ENCODE measurements around the gene PKIG. TPM values are rescaled to one million over a fixed set of nuclear protein-coding genes. Genes with fewer than 3 reads are reported as not detected.
A peak's percentile ranks its signal among the peaks of the same experiment; 100 is the strongest.

The PKIG gene
- total RNA-seq, 1 experiment from 2014 or later, result 19.2 TPM

- BruUV-seq (replicated peaks), result no TSS peak
- Mint-ChIP-seq H3K36me3 (ENCODE audit: insufficient read depth, unreplicated experiment) (no peaks in the 10 kb centered on the region), H3K4me3 (ENCODE audit: unreplicated experiment) (no peak overlapping the region), H3K27me3 (ENCODE audit: insufficient read depth, unreplicated experiment) (no peaks in the 10 kb centered on the region), H3K27ac (ENCODE audit: low read depth, unreplicated experiment) (peak overlapping the region; percentile 81), H3K4me1 (ENCODE audit: insufficient read depth, unreplicated experiment) (peaks cover 22% of the 10 kb centered on the region), H3K9me3 (ENCODE audit: unreplicated experiment) (no peaks in the 10 kb centered on the region)
- ChIA-PET CTCF (interaction anchor here (0.5 to 3.2 kb wide), 7 partner anchors 10 to 85 kb away, joined by 3 to 14 read pairs (median 4); no protein-coding TSS in a partner anchor), POLR2A (interaction anchor here (1.0 to 3.7 kb wide), 4 partner anchors 11 to 58 kb away, joined by 3 to 26 read pairs (median 8); no protein-coding TSS in a partner anchor)
- no peak for DNase-seq (ENCODE audit: unreplicated experiment)
- no peak for TF ChIP-seq CTCF (IDR thresholded peaks at IDR 0.05; ENCODE audit: unreplicated experiment)
- intact Hi-C loops (cut with micrococcal nuclease), result no loop called here
Measured at GRCh38 chr20:44552050-44552449, 30.3 kb upstream of the PKIG start.

DNA sequence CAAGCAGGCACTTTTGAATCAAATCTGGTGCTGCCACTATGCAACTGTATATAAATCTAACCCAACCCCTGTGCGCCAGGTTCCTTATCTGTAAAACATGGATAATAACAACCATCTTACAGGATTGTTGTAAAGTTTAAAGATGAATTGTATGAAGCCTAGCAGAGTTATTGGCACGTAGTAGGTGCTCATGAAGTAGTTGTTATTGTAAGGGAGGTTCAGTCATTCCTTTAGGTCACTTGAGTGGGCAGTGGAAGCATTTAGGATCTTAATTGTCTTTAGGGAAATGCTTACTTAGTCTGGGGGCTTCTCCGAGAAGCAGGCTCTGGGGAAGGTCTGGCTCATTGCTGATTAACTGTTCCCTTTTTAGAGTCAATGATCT is 29.8 kb upstream of the PKIG start:
- Mint-ChIP-seq H3K27me3 (ENCODE audit: insufficient read depth, unreplicated experiment) (no peaks in the 10 kb centered on the region), H3K4me1 (ENCODE audit: insufficient read depth, unreplicated experiment) (peaks cover 22% of the 10 kb centered on the region), H3K27ac (ENCODE audit: low read depth, unreplicated experiment) (peak overlapping the region; percentile 81), H3K9me3 (ENCODE audit: unreplicated experiment) (no peaks in the 10 kb centered on the region), H3K36me3 (ENCODE audit: insufficient read depth, unreplicated experiment) (no peaks in the 10 kb centered on the region), H3K4me3 (ENCODE audit: unreplicated experiment) (no peak overlapping the region)
- CTCF ChIA-PET, result interaction anchor here (0.5 to 3.2 kb wide), 6 partner anchors 14 to 85 kb away, joined by 3 to 14 read pairs (median 4); no protein-coding TSS in a partner anchor
- POLR2A ChIA-PET, result interaction anchor here (0.8 to 5.9 kb wide), 8 partner anchors 11 to 57 kb away, joined by 3 to 30 read pairs (median 8); partner anchors contain the start of gene SERINC3
- no peak for TF ChIP-seq CTCF (IDR thresholded peaks at IDR 0.05; ENCODE audit: unreplicated experiment)
- DNase-seq (ENCODE audit: unreplicated experiment), result no peak
- BruUV-seq (replicated peaks), result no TSS peak
- intact Hi-C loops (cut with micrococcal nuclease), result no loop called here

DNA sequence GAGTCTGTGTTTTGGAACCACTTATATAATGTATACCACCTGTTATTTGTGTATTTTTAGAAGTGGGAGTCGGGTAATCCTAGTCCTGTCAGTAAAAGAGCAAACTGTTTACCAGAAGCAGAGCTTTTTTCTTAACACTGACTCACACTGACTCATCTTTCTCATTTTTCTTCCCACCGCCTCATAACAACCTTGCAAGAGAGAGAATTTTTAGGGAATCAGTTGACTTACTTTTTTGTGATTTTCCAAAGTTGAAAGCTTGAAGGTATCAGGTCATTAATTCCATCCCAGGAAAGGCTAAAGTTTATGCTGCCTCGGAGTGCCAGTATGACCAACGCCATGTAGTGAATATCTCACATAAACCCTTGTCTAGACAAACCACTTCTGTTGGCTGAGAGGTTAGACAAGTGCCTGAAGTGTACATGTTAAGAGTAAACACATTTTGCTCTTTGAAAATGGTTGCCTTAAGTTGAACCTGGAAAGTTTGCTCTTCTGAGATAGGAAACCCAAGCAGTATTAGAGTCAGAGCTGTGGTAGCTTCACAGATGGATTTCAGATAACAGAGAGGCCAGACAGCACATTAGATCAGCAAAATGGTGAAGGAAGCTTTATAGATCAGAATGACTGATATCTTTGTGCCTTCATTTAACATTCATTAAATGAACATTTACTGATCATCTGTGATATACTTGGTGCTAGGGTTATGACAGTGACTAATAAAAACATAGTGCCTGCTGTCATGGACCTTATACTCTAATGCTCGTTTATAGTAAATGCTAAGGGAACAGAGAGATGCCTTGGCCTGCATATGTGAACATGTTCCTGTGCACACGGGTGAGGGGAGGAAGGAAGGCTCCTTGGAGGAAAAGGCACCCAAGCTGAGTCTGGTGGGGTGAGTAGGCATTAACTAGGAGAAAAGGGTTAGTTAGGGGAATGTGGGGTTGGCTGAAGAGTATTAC is 29.1 kb upstream of the PKIG start:
- H3K27ac Mint-ChIP-seq (ENCODE audit: low read depth, unreplicated experiment), result peak overlapping the region; percentile 81
- peaks cover 22% of the 10 kb centered on the region for H3K4me1 Mint-ChIP-seq (ENCODE audit: insufficient read depth, unreplicated experiment)
- no peak overlapping the region for H3K4me3 Mint-ChIP-seq (ENCODE audit: unreplicated experiment)
- no peak for TF ChIP-seq CTCF (IDR thresholded peaks at IDR 0.05; ENCODE audit: unreplicated experiment)
- intact Hi-C loops (cut with micrococcal nuclease), result no loop called here
- BruUV-seq (replicated peaks), result no TSS peak
- CTCF ChIA-PET, result interaction anchor here (0.6 to 1.2 kb wide), 5 partner anchors 10 to 338 kb away, joined by 3 to 4 read pairs (median 3); no protein-coding TSS in a partner anchor
- H3K27me3 Mint-ChIP-seq (ENCODE audit: insufficient read depth, unreplicated experiment), result no peaks in the 10 kb centered on the region
- no peaks in the 10 kb centered on the region for H3K36me3 Mint-ChIP-seq (ENCODE audit: insufficient read depth, unreplicated experiment)
- POLR2A ChIA-PET, result interaction anchor here (0.6 to 5.9 kb wide), 12 partner anchors 10 to 413 kb away, joined by 3 to 30 read pairs (median 6); partner anchors contain the start of gene SERINC3
- no peaks in the 10 kb centered on the region for H3K9me3 Mint-ChIP-seq (ENCODE audit: unreplicated experiment)
- DNase-seq (ENCODE audit: unreplicated experiment), result peak; percentile 71

GRCh38 chr20:44559302-44559701 is 23.1 kb upstream of the PKIG start:
- no TSS peak for BruUV-seq (replicated peaks)
- H3K4me1 Mint-ChIP-seq (ENCODE audit: insufficient read depth, unreplicated experiment), result no peaks in the 10 kb centered on the region
- TF ChIP-seq CTCF (IDR thresholded peaks at IDR 0.05; ENCODE audit: unreplicated experiment), result no peak
- no peaks in the 10 kb centered on the region for H3K9me3 Mint-ChIP-seq (ENCODE audit: unreplicated experiment)
- no peak for DNase-seq (ENCODE audit: unreplicated experiment)
- H3K36me3 Mint-ChIP-seq (ENCODE audit: insufficient read depth, unreplicated experiment), result no peaks in the 10 kb centered on the region
- H3K4me3 Mint-ChIP-seq (ENCODE audit: unreplicated experiment), result no peak overlapping the region
- POLR2A ChIA-PET, result interaction anchor here (1.5 kb wide), 1 partner anchor 8 kb away, joined by 4 read pairs; no protein-coding TSS in a partner anchor
- H3K27ac Mint-ChIP-seq (ENCODE audit: low read depth, unreplicated experiment), result no peak overlapping the region
- CTCF ChIA-PET, result interaction anchor here (1.5 kb wide), 1 partner anchor 16 kb away, joined by 3 read pairs; no protein-coding TSS in a partner anchor
- intact Hi-C loops (cut with micrococcal nuclease), result no loop called here
- no peaks in the 10 kb centered on the region for H3K27me3 Mint-ChIP-seq (ENCODE audit: insufficient read depth, unreplicated experiment)

Measured in MCF 10A (cell line).